Endodermal cell (in vitro differentiated cells): ENCODE results near the gene RERE. TPM values are rescaled to one million over a fixed set of nuclear protein-coding genes. Genes with fewer than 3 reads are reported as not detected.
A peak's percentile ranks its signal among the peaks of the same experiment; 100 is the strongest.
"Not testable (repeated sequence)": the region's sequence is repeated elsewhere in the genome, so short reads cannot be mapped to it uniquely, and the experiment has no call there.

Source experiments
- DNase-seq: peaks from one replicate; pipeline ENCODE4 v3.0.0-alpha.2; 2017
- H3K27ac ChIP-seq: 2 replicates; pipeline ENCODE4 v1.5.1; 2013; ENCODE audit warnings: mild to moderate bottlenecking, low read depth, low read length, moderate library complexity
- H3K27me3 ChIP-seq: 2 replicates; pipeline ENCODE4 v1.6.1; 2013; ENCODE audit warnings: mild to moderate bottlenecking, low read length, moderate library complexity; ENCODE audit not compliant: insufficient read depth, control insufficient read depth, poor library complexity, severe bottlenecking
- H3K36me3 ChIP-seq: 2 replicates; pipeline ENCODE4 v1.7.0; 2013; ENCODE audit warnings: mild to moderate bottlenecking, low read length, moderate library complexity; ENCODE audit not compliant: control insufficient read depth, insufficient read depth
- H3K4me1 ChIP-seq: one replicate; pipeline ENCODE4 v1.7.0; 2013; ENCODE audit warnings: low read length; ENCODE audit not compliant: control insufficient read depth, insufficient read depth
- H3K4me3 ChIP-seq: 2 replicates; pipeline ENCODE4 v1.5.1; 2013; ENCODE audit warnings: mild to moderate bottlenecking, low read length, moderate library complexity
- H3K9ac ChIP-seq: 2 replicates; pipeline ENCODE4 v1.6.1; 2013; ENCODE audit warnings: mild to moderate bottlenecking, low read length, moderate library complexity; ENCODE audit not compliant: poor library complexity, severe bottlenecking; ENCODE audit errors: extremely low read depth
- H3K9me3 ChIP-seq: 2 replicates; pipeline ENCODE4 v1.6.1; 2013; ENCODE audit warnings: mild to moderate bottlenecking, low read length, moderate library complexity; ENCODE audit not compliant: control insufficient read depth
- H3K27ac Mint-ChIP-seq: 2 replicates; pipeline ENCODE4 v1.8.0; 2020; ENCODE audit warnings: mixed read lengths
- H3K27me3 Mint-ChIP-seq: 2 replicates; pipeline ENCODE4 v1.8.0; 2021; ENCODE audit warnings: mild to moderate bottlenecking, mixed read lengths; ENCODE audit not compliant: insufficient read depth
- H3K36me3 Mint-ChIP-seq: 2 replicates; pipeline ENCODE4 v1.8.0; 2020; ENCODE audit warnings: low read depth, mixed read lengths
- H3K4me1 Mint-ChIP-seq: 2 replicates; pipeline ENCODE4 v1.8.0; 2020; ENCODE audit warnings: mixed read lengths
- H3K4me3 Mint-ChIP-seq: 2 replicates; pipeline ENCODE4 v1.8.0; 2020; ENCODE audit warnings: mild to moderate bottlenecking, moderate library complexity, mixed read lengths
- H3K9me3 Mint-ChIP-seq: 2 replicates; pipeline ENCODE4 v1.8.0; 2020; ENCODE audit warnings: mild to moderate bottlenecking, mixed read lengths
- CTCF ChIP-seq: fragments of 200-600 bp; sonication (generic); conservative IDR thresholded peaks from 2 replicates; pipeline ENCODE4 v1.5.0; 2021; ENCODE audit warnings: antibody characterized with exemption, mild to moderate bottlenecking
- WGBS, 2 experiments: methylation state at CpG; one replicate each; pipeline versions ENCODE4 v1.1.5 to v1.1.7; 2013; ENCODE audit warnings: missing lambda C conversion rate in 2 of 2, mixed read lengths in 1 of 2; ENCODE audit not compliant: insufficient coverage in 1 of 2, insufficient read length in 1 of 2; 5-methylcytosine and 5-hydroxymethylcytosine counted together
- total RNA-seq, 2 donors: library from RNA; stranded (reverse); fragmentation: NEBNext Ultra II Directional in 1 of 2; extraction: Animal tissue kit (Norgen Biotek cat#: 25700) in 1 of 2; gene quantifications; 2 replicates in 1 of 2; 3 replicates in 1 of 2; pipeline ENCODE4 v1.2.1, GENCODE V29; 2021

RERE gene
- total RNA-seq, 2 donors from 2014 or later, result 159 to 179 TPM

- Mint-ChIP-seq H3K27ac (peak overlapping the region; percentile 76), H3K36me3 (no peaks in the 10 kb centered on the region), H3K4me1 (peaks cover 23% of the 10 kb centered on the region), H3K9me3 (no peaks in the 10 kb centered on the region), H3K4me3 (no peak overlapping the region), H3K27me3 (no peaks in the 10 kb centered on the region)
- Histone ChIP-seq H3K27me3 (no peaks in the 10 kb centered on the region), H3K4me3 (no peak overlapping the region), H3K9me3 (no peaks in the 10 kb centered on the region), H3K9ac (no peak overlapping the region), H3K4me1 (no peaks in the 10 kb centered on the region), H3K27ac (no peak overlapping the region), H3K36me3 (no peaks in the 10 kb centered on the region)
- TF ChIP-seq CTCF, result no peak
- 74 to 86% methylated on average over 3 to 10 of the region's 10 CpGs for WGBS, 2 experiments
- peak; percentile 54 for DNase-seq
Measured at GRCh38 chr1:8822373-8823294, 5.2 kb upstream of the RERE start.

- Mint-ChIP-seq H3K4me3 (no peak overlapping the region), H3K4me1 (peaks cover 26% of the 10 kb centered on the region), H3K9me3 (no peaks in the 10 kb centered on the region), H3K27ac (peak overlapping the region; percentile 87), H3K36me3 (no peaks in the 10 kb centered on the region), H3K27me3 (no peaks in the 10 kb centered on the region)
- Histone ChIP-seq H3K9me3 (no peaks in the 10 kb centered on the region), H3K27ac (no peak overlapping the region), H3K4me1 (no peaks in the 10 kb centered on the region), H3K4me3 (no peak overlapping the region), H3K9ac (no peak overlapping the region), H3K36me3 (no peaks in the 10 kb centered on the region), H3K27me3 (no peaks in the 10 kb centered on the region)
- 51 to 54% methylated on average over 2 of the region's 2 CpGs for WGBS, 2 experiments
- peak; percentile 64 for DNase-seq
- no peak for TF ChIP-seq CTCF
Measured at GRCh38 chr1:8821084-8821483, 3.6 kb upstream of the RERE start.

GRCh38 chr1:8818789-8819188 is 1.3 kb upstream of the RERE start:
- Histone ChIP-seq H3K4me3 (peak overlapping the region; percentile 95), H3K27ac (peak overlapping the region; percentile 97)
- not testable (repeated sequence) for H3K9me3 ChIP-seq, H3K4me1 ChIP-seq, H3K9ac ChIP-seq, H3K27me3 ChIP-seq, H3K27ac Mint-ChIP-seq, H3K36me3 Mint-ChIP-seq, H3K27me3 Mint-ChIP-seq, DNase-seq, H3K9me3 Mint-ChIP-seq, H3K36me3 ChIP-seq
- Mint-ChIP-seq H3K4me1 (peaks cover 49% of the 10 kb centered on the region), H3K4me3 (peak overlapping the region; percentile 80)
- 89 to 93% methylated on average over 7 to 12 of the region's 13 CpGs for WGBS, 2 experiments
